ENCODE measurements around the gene ZFHX2.
"Not testable (repeated sequence)": the region's sequence is repeated elsewhere in the genome, so short reads cannot be mapped to it uniquely, and the experiment has no call there.

Gene ZFHX2

DNA sequence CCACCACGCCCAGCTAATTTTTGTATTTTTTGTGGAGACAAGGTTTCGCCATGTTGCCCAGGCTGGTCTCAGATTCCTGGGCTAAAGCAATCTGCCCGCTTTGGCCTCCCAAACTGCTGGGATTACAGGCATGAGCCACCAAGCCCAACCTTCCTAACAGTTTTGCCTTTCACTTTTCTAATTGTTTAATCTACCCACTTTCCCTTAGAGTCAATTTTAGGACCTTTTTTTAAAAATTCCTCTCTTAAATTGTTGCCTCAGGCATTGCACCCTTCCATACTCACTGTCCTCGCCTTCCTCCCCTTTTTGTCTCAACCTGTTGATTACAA lies 11.5 kb downstream of the ZFHX2 start:
- DNase-seq (ENCODE audit: low read depth in 2 of 2), result no peak

- no peak for DNase-seq (ENCODE audit: low read depth in 2 of 2)
Measured at GRCh38 chr14:23539248-23540140, 12.1 kb downstream of the ZFHX2 start.

- DNase-seq (ENCODE audit: low read depth in 2 of 2), result no peak
Measured at GRCh38 chr14:23538785-23539184, 12.8 kb downstream of the ZFHX2 start.

GRCh38 chr14:23538050-23538718 lies 13.4 kb downstream of the ZFHX2 start:
- no peak for DNase-seq (ENCODE audit: low read depth in 2 of 2)

- no peak for DNase-seq (ENCODE audit: low read depth in 2 of 2)
Measured at GRCh38 chr14:23537351-23538049, 14.1 kb downstream of the ZFHX2 start.

DNA sequence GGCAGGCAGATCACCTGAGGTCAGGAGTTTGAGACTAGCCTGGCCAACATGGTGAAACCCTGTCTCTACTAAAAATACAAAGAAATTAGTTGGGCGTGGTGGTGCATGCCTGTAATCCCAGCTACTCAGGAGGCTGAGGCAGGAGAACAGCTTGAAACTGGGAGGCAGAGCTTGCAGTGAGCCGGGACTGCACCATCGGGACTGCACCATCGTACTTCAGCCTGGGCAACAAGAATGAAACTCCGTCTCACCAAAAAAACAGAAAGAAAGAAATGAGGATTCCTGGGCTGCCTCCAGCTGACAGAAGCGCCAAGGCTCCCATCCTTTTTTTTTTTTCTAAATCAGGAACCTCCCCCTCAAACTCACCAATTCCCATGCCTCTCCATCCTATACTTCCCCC lies 14.7 kb downstream of the ZFHX2 start:
- not testable (repeated sequence) for DNase-seq (ENCODE audit: low read depth in 2 of 2)

- DNase-seq (ENCODE audit: low read depth in 2 of 2), result no peak
Measured at GRCh38 chr14:23536494-23536893, 15.1 kb downstream of the ZFHX2 start.

DNA sequence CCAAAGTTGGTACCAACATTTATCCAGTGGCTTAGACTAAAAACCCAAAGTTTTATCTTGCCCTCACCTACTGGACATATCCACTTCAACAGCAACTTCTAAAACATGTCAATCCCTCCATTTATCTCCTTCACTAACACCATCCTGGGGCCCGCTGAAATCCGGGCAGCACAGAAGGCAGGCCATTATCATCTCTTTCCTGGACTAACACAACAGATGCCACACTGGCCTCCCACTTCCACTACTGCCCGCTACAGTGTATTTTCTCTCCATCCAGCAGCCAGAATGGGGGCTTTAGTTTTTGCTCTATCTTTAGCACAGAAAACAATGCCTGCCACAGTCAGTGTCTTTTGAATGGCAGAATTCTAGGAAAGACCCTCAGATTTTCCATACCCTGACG lies 15.6 kb downstream of the ZFHX2 start:
- no peak for DNase-seq (ENCODE audit: low read depth in 2 of 2)

GRCh38 chr14:23533652-23534435 lies 17.7 kb downstream of the ZFHX2 start:
- DNase-seq (ENCODE audit: low read depth in 2 of 2), result no peak

DNA sequence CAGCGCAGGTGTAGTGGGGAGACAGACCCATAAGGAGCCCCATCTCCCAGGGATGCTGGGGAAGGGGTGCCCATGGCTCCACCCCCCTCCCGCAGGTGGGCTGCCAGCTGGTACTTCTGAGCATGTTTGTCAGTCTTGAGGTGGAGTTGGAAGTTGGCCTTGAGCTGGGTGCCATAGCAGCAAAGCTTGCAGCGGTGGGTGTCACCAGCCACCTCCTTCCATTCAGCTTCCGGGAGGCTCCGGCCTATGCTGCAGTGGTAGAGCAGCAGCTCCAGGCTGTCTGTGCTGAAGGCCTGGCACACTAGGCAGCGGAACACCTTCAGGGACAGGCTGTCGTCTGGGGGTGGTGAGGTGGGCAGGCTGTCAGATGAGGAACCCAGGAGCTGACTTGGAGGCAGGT lies 18.9 kb downstream of the ZFHX2 start:
- no peak for DNase-seq (ENCODE audit: low read depth in 2 of 2)

GRCh38 chr14:23531391-23531790 lies 20.2 kb downstream of the ZFHX2 start:
- no peak for DNase-seq (ENCODE audit: low read depth in 2 of 2)

DNA sequence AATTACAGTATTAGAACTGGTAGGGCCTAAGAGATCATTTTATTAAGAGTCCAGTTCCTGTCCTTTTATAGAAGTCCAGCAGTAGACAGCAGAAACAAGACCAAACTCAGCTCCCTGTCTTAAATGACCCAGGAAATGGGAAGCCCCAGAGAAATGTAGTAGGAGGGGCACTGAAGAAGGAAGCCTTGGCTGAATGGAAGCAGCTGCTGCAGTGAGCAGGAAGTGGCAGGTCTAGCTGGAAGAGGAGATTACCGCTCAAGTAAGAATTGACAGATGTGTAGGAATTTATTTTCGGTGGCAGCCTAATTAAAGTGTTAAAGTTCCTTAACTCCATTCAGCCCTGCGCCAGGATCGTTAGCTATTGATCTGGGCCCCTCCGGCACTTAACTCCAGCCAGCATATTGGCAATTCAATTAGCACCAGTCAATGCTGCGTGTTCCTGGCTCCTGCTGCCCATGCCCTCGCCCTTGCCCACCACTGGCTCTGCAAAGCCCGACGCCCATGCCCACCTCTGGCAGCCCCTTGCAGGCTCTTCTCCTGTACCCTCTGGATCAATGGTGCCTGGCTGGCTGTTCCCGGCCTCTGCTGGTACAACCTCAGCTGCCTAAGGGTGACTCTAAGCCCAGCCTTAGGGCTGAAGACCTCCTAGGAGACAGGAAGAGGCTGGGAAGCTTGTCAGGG lies 21.1 kb downstream of the ZFHX2 start:
- no peak for DNase-seq (ENCODE audit: low read depth in 2 of 2)

- no peak for DNase-seq (ENCODE audit: low read depth in 2 of 2)
Measured at GRCh38 chr14:23529016-23529415, 22.5 kb downstream of the ZFHX2 start.

- DNase-seq (ENCODE audit: low read depth in 2 of 2), result no peak
Measured at GRCh38 chr14:23528555-23528954, 23.0 kb downstream of the ZFHX2 start.

DNA sequence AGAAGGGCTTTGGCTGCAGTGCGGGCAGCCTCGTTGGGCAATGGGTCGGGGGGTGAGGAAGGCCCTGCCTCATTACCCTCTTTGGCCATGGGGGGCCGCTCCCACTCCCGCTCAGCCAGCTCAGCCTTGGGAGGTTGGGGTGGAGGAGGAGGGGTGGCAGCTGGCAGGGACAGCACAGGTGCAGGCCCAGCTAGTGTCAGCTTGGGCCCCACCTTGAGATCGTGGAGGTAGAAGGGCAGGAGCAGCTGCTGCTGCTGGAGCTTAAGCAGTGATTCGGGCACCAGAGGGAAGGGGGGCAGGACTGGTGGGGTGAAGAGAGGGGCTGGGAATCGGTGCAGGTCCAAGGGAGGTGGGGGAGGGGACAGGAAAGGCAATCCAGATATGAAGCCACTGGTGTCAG lies 26.0 kb downstream of the ZFHX2 start:
- DNase-seq (ENCODE audit: low read depth in 2 of 2), result no peak

DNA sequence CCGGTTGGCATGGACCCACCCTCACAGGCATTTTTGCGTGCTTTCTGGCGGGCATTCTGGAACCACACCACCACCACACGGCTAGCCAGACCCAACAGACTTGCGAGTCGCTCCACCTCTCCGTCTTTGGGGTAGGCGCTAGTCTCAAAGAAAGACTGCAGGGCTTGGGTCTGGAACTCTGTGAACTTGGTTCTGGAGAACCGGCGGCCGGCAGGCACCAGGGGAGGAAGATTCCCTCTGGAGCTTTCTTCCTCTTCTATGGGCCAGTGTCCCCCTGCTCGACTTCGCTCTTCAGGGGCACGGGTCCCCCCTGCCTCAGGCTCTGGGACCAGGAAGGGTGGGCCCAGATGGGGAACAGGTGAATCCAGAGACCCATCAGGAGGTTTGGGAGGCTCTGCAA lies 26.6 kb downstream of the ZFHX2 start:
- no peak for DNase-seq (ENCODE audit: low read depth in 2 of 2)

DNA sequence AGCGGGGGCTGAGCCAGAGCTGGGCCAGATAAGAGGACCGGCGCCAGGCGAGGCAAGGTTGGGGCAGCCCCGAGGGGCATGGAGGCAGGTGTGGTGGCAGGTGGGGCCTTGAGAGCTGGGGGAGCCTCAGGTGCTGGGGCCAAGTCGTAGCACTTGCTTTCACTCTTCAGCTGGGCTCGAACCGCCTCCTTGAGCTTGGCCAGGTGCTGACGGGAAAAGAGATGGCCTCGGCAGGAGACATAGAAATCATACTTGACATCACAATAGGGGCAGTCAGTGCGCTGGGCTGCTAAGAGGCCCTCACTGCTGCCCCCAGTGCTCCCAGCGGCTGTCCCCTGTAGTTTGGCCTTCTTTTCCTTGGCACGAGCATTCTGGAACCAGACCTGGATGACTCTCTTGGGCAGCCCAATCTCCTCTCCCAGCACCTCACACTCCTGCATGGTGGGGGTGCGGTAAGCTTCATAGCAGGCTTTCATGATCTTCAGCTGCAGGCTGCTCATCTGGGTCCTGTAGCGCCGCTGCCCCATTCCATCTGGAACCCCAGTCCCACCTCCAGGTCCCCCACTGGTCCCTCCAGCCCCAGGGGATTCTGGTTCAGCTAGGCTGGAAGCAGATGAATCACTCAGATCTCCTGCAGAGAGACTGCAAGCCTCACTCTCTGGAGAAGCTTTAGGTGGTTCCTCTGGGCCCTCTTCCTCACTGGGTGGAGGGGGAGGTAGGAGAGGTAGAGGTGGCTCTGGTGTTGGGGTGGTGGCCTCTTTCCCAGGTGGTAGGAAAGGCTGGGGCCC lies 28.1 kb downstream of the ZFHX2 start:
- no peak for DNase-seq (ENCODE audit: low read depth in 2 of 2)

GRCh38 chr14:23522643-23523198 lies 28.8 kb downstream of the ZFHX2 start:
- no peak for DNase-seq (ENCODE audit: low read depth in 2 of 2)

DNA sequence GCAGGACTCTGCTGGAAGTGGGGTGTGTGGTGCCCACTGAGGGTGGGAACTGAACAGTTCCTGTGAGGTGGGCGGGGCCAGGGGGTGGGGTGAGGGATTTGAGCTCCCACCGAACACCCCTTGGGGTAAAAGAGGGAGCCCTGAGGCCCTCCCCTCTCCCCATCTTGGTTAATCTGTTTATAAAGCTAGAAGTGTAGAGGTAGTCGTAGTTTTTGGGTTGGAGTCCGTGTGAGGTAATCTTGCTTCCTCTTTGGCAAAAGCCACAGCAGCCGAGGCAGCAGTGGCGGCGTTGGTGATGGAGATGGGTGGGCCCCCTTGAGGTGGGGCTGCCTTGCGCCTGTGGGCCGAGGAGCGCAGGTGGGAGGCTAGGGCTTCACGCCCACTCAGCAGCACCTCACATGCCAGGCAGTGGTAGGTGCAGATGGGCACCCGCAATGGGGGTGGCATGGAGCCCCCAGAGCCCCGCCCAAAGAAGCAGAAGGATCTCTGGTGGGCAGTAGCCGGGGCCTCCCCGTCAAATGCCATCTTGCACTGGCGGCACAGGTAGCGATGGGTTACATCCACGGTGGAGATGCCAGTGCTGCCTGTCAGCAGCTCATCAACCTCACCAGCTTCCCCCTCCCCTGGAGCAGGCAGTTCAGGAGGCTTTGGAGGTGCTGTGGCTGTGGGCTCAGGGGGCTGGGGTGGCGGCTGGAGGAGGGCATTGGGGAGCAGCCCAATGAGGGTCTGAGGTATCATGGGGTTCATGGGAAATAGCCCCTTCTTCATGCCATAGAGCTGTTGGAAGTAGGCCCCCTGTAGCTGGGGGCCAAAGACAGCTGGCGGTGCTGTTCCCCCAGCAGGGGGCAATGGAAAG lies 29.6 kb downstream of the ZFHX2 start:
- DNase-seq (ENCODE audit: low read depth in 2 of 2), result no peak
